GM19025 (cell line): ENCODE measurements around the gene RTN1.

Experiments used
- ATAC-seq: cut with Tn5 transposase; IDR thresholded peaks from one replicate; pipeline ENCODE4 v1.9.1; 2021; ENCODE audit warnings: mild to moderate bottlenecking, low read depth, moderate library complexity; ENCODE audit not compliant: unreplicated experiment

RTN1 gene

GRCh38 chr14:59638885-59639284, 231.7 kb downstream of the RTN1 start:
- ATAC-seq = peak; percentile 86

- no peak for ATAC-seq
Observed at GRCh38 chr14:59634617-59635016, 236.0 kb downstream of the RTN1 start.

DNA sequence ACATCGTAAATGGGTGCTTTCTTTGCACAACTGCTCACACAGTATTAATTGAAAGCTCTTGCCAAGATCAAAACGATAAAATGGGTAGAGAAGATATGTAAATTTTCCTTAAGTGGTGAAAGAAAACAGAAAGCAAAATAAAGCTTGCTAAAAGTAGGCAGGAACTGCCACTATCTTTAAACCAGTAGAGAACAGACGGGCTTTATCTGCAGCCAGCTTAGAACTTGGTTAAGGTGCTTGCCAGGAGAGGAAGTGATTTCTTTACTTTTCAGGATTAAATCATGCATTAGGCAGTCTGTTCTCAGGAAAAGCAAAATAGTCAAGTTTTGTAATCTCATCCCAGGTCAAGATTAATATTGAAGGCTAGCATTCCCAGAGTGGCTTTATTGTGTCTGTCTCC, 237.1 kb downstream of the RTN1 start:
- ATAC-seq = no peak

DNA sequence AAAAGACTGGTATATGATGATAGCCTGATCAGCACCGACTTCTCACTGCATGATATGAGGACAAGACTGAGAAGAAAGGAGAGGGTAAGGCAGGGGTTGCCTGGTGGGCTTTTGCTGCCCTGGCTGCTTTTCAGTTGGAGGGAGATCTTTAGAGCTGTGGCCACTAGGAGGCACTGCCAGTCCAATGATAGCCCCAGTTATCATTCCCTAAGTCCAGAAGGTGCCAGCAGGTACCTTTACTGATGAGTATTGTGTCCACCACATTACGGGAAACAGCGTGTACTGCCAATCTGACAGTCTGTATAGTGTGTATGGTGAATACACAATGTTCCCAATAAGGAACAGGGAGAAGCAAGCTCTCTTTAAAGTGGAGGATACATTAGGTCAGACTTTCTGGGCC, 238.2 kb downstream of the RTN1 start:
- ATAC-seq = no peak

GRCh38 chr14:59631237-59631636, 239.3 kb downstream of the RTN1 start:
- ATAC-seq = no peak

DNA sequence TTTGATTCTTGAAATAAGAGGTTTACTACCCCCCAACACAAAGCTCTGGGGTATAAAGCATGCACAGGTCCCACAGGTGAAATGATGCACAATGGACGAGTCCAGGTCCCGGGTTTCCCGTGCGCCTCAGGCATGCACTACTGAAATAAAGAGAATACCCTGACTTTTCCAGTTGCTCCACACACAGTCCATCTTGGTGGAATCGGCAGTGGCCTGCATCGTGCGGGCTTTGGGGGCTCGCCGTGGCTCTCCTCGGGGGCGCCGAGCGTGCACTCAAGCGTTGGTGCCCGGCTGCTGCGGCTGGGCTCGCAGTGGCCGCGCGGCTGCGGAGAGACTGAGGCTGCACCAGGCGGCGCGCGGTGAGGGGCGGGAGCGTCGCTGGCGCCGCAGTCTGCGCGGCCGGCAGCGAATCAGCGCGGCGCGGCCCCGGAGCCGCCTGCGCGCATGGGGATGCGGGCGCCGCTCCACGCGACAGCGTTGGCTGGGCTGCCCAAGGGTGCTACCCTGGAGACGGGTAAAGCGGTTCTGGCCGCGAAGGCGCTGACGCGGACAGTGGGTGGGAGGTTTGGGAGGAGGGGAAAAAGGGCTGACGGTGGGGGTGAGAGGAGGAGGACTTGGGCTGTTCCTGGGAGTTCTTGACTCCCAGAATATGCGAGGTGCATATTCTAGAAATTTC, 240.2 kb downstream of the RTN1 start:
- no peak for ATAC-seq

DNA sequence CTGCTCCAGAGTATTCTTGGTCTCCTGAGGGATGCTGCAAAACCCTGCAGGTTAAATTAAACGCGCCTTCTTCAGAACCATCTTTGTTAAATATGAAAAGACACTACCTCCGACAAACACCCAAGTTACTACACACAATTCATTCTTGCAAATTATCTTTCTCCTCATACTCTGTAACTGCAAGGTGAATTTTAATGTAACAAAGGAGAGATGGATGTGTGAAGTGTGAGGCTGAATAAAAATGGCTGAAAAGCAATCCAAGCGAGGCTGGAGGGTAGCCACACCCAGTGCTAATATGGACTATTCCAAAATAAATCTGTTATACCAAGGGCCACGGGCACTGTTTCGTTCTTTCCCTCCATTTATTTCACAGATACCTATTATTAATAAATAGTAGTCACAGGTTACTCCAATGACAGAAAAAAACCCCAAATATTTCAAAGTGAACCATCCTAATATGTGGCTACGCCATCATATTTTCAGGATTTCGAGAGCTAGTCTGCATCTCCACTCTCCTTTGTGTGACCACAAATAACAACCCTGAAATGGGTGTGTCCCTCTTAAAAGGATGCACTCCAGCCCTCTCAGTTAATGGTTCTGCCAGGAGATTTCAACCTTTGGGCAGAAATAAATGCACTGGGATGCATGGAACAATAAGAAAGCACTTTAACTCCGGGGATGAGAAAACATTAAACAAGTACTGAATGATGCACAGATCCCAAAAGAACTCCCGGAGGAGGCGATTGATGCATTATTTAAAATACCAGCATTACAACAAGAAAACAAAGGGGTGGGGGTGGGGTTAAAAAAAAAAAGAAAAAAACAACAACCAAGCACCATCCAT, 240.9 kb downstream of the RTN1 start:
- ATAC-seq = no peak

GRCh38 chr14:59627011-59627520, 243.5 kb downstream of the RTN1 start:
- ATAC-seq = no peak

- no peak for ATAC-seq
Observed at GRCh38 chr14:59622631-59623030, 247.9 kb downstream of the RTN1 start.

DNA sequence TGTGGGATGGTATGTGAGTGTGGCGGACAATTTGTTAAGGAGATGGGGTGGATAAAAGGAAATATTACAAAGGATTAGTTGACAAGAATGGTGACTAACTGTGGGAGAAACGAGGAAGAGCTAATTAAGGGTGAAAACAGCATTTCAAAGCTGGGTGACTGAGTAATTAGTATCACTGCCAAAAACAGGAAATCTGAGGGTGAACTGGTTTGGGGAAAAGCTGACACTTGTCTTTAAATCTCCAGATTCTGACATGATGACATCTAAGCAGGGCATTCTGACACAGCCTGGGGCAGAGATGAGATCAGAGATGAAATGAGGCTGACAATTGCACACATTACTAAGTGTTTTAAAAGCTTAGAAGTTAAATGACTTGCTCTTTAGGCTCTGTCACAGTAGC, 251.5 kb downstream of the RTN1 start:
- ATAC-seq = no peak

- ATAC-seq = no peak
Observed at GRCh38 chr14:59601056-59601455, 269.5 kb downstream of the RTN1 start.

- no peak for ATAC-seq
Observed at GRCh38 chr14:59600211-59600945, 270.2 kb downstream of the RTN1 start.

GRCh38 chr14:59595071-59595470, 275.5 kb downstream of the RTN1 start:
- ATAC-seq = no peak

DNA sequence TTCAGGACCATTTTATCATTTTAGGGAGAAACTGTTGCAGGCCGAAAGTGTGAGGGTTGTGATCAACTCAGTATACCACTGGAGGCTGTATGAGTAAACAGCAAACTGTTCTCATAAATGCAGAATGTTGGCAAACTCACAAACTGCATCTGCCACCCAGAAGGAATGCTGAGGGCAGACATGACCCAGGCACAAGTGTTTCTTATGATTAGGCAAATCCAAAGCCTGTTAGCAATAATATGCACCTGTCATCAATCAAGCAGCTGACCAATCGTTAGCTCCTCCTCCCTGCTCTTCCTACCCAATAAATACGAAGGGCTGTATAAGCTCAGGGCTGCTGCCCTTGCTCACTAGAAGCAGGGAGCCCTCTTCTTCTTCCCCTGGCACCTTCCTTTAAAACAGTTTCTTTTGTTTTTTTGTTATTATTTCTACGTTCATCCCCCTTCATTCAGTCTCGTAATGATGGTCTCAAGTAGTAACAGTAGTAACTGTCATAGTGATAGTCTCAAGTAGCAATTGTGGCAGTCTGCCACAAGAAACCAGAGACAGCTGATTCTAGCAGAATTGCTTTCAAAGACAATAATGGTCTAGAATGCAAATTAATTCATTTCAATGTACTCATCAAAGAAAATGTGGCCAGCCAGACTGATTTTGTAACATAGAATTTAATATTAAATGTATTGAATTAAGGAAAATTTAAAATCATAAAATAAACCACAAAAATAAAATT, 278.8 kb downstream of the RTN1 start:
- ATAC-seq = no peak

DNA sequence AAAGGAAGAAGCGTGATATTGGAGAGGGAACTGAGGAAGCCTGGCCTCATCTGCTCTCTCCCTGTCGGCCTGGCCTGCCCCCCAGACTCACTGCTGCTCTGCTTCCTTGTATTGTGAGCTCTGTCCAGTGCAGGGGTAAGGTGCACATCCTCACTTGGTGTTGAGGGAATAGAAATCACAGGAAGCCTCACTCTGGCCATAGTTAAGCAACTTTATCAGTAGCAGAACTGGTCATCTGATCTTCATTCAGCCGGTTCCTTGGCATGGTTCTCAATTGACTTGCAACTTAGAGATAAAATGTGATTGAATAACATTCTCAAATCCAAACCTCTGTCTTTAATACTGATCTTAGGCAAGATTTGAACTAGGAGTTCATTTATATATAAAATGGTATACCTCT, 282.5 kb downstream of the RTN1 start:
- no peak for ATAC-seq

GRCh38 chr14:59585891-59586554, 284.6 kb downstream of the RTN1 start:
- no peak for ATAC-seq

- no peak for ATAC-seq
Observed at GRCh38 chr14:59583755-59584154, 286.8 kb downstream of the RTN1 start.

DNA sequence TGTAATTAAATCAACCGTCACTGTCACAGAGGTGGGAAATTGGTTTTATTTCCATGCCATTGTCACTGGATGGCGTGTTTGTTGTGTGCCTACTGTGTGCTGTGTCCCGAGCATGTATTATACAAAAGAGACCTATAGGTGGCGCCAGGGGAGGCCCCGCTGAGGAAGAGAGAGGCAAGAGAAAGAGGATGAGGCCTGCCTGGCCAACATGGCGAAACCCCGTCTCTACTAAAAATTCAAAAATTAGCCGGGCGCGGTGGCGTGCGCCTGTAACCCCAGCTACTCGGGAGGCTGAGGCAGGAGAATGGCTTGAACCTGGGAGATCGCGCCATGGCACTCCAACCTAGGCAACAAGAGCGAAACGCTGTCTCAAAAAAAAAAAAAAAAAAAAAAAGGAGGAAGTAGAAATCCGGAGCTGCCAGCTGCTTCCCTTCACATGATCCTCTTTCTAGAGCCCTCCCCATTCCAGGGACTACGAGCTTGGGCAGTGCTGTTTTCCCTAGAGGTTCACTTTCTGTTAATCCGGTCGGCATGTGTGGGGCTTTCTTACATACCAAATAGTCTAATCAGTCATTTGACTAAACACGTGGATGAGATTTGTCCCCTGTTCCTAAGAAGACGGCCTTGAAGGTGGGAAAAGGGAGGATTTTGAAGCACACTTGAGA, 287.6 kb downstream of the RTN1 start:
- ATAC-seq = no peak

- no peak for ATAC-seq
Observed at GRCh38 chr14:59582161-59582560, 288.4 kb downstream of the RTN1 start.
